GM21723 (cell line): ENCODE measurements around the gene BLOC1S2.
"Not testable (repeated sequence)": the region's sequence is repeated elsewhere in the genome, so short reads cannot be mapped to it uniquely, and the experiment has no call there.

Experiments used
- ATAC-seq: cut with Tn5 transposase; IDR thresholded peaks from one replicate; pipeline ENCODE4 v1.9.1; 2021; ENCODE audit warnings: mild to moderate bottlenecking, moderate library complexity; ENCODE audit not compliant: unreplicated experiment

The BLOC1S2 gene

GRCh38 chr10:100286051-100287033 lies at the start of gene BLOC1S2:
Gene BLOC1S2, minus strand, starts transcription at chr10:100286680. Its CDS starts 21 bp downstream, at chr10:100286659.
- ATAC-seq: peak; percentile 90

DNA sequence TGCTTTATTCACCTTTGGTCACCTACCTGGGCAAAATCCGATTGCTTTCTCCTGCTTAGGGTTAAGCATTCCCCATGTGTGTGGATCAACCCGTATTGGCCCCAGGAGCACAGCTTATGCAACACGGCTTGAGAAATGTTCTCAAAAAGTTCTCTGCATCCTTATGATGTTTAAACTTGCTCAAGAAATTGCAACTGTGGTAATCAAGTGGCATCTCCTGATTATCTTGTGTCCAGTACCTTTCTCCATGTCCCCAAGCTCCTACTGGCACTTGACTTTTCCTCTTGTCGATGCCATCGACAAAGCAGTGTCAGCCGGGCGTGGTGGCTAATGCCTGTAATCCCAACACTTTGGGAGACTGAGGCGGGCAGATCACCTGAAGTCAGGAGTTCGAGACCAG lies 48.3 kb upstream of the BLOC1S2 start:
- ATAC-seq: no peak

GRCh38 chr10:100333661-100334440 lies 47.4 kb upstream of the BLOC1S2 start:
- no peak for ATAC-seq

DNA sequence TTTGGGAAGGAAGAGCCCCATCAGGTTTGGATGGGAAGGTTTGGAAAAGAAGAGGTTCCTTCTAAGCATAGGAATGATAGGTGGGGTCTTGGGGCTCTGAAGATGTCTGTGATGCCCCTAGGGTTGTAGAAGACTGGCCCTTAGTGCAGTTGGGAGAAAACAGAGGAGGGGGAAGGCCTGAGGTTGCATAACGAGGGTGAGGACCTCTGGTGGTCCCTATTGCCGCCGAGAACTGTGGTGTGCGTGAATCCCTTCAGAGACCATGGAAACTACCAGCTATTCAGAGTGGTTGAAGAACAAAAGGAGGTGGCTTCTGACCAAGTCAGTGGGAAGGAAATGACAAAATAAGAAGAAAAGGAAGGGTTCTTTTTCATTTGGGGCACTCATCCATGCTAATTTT lies 46.6 kb upstream of the BLOC1S2 start:
- no peak for ATAC-seq

DNA sequence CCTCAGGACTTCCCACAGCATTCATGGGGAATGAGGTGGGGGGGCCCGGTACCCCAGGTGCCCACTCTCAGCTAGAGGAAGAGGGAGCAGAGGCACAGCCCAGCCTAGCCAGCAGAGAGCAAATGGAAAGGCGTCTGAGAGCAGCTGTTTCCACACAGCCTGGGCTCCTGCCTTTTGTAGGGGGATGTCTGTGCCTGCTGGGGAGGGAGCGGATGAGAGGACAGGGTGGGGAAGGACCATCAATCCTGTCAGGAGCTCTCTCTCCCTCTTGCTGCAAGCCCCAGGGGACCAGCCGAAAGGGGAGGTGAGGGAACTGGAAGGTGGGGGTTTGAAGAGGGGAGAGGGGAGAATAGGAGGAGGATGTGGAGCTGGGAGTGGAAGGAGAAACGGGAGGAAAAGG lies 43.6 kb upstream of the BLOC1S2 start, which contains the start of gene PKD2L1:
Gene PKD2L1 (minus strand): TSS at position 150 of the 400 bp plus-strand sequence. CDS start 125 bp downstream, at position 25.
- no peak for ATAC-seq

- no peak for ATAC-seq
Observed at GRCh38 chr10:100328198-100328597, 41.7 kb upstream of the BLOC1S2 start.

- no peak for ATAC-seq
Observed at GRCh38 chr10:100327718-100328009, 41.2 kb upstream of the BLOC1S2 start.

- peak; percentile 99 for ATAC-seq
Observed at GRCh38 chr10:100327007-100327717, 40.7 kb upstream of the BLOC1S2 start.

GRCh38 chr10:100325158-100325557 lies 38.7 kb upstream of the BLOC1S2 start:
- ATAC-seq: no peak

- no peak for ATAC-seq
Observed at GRCh38 chr10:100319707-100320402, 33.4 kb upstream of the BLOC1S2 start.

DNA sequence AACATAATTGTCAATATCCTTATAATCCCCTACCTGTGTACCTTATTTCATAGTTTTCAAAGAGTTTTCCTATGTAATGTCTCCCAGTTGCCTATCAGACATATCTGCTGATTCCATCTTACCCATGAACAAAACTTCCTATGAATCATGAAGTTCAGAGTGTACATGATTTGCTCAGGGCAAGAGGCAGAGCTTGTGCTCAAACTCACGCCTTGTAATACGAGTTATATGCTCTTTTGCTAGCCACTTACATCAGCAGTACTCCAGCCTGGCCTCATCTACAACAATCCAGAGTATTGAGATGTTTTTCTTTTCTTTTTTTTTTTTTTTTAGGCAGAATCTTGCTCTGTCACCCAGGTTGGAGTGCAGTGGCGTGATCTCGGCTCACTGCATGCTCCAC lies 31.7 kb upstream of the BLOC1S2 start:
- no peak for ATAC-seq

DNA sequence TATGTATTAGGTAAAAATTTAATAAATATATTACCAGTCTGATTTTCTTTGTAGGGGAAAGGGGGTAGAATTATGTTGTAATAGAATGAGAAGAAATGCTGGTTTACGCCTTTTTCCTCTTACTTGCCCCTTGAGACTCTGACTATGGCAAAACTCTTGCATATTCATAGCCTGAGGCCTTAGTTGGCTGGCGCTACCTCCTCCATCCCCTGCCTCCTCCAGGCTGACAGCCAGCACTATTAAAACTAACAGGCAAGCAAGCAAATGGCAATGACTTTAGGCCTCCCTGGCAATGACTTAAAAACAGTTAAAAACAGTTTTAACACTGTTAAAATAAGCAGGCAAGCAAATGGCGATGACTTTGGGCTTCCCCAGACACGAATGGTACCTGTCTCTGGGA lies 29.1 kb upstream of the BLOC1S2 start:
- ATAC-seq: no peak

DNA sequence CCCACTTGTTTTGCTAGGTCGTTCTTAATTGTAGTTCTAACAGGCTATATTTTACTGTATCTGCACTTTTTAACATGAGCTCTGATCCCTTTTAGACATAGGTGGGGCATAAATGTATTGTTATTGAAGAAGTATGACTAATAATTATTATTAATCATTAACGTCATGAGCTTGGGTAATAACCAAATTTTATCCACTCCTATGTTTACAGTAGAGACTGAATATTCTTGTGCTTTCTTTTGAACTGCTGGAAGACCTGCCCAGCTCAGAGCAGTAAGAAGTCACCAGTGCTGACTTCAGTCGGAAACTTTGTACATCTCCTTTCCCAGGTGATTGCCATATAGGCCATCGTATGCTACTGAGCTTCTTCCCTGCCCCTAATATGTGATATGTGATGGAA lies 24.8 kb upstream of the BLOC1S2 start:
- ATAC-seq: no peak

GRCh38 chr10:100307684-100308083 lies 21.2 kb upstream of the BLOC1S2 start:
- ATAC-seq: no peak

- no peak for ATAC-seq
Observed at GRCh38 chr10:100306861-100307260, 20.4 kb upstream of the BLOC1S2 start.

DNA sequence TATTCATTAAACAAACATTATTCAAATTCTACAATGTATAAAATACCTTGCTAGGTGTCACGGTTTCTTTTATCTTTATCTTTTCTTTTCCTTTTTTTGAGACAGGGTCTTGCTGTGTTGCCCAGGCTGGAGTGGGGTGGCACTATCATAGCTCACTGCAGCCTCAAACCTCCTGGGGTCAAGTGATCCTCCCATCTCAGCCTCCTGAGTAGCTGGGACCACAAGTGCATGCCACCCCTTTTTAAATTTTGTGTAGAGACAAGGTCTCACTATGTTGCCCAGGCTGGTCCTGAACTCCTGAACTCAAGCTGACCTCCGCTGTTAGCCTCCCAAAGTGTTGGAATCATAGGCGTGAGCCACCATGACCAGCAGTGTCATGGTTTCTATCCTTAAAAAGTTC lies 17.9 kb upstream of the BLOC1S2 start:
- no peak for ATAC-seq

DNA sequence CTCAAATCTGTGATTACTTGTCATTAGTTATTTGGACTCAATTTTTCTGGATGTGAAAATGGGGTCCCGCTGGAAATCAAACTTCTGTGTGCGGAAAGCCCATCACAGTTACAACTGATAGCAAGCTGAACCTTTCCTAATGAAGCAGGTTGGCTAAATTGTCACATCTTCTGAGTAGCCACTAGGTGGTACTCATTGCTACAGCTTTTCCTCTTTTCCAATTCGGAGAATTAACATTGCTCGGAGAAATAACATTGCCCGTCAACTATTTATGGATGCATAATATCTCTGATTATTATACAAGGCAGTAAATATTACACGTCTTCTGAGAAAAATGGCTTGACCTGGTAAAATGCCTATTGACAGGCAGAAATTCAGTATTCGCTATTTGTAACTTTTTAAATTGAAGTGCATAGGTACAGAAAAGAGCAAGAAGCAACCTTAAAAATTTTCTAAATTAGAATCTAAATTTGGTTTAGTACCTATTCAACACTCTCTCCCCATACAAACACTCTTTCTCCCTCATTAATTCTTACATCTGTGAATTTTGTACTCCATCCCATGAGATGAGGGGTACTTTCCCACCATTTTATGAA lies 17.3 kb upstream of the BLOC1S2 start:
- ATAC-seq: no peak

DNA sequence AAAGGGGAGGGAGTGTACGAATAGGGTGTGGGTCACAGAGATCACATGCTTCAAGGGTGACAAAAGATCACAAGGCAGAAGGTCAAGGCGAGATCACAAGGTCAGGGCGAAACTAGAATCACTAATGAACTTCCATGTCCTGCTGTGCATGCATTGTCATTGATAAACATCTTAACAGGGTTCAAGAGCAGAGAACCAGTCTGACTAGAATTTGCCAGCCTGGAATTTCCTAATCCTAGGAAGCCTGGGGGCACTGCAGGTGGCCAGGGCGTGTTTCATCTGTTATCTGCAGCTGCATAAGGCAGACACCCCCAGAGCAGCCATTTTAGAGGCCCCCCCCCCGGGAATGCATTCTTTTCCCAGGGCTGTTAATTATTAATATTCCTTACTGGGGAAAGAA lies 14.6 kb upstream of the BLOC1S2 start:
- ATAC-seq: not testable (repeated sequence)

DNA sequence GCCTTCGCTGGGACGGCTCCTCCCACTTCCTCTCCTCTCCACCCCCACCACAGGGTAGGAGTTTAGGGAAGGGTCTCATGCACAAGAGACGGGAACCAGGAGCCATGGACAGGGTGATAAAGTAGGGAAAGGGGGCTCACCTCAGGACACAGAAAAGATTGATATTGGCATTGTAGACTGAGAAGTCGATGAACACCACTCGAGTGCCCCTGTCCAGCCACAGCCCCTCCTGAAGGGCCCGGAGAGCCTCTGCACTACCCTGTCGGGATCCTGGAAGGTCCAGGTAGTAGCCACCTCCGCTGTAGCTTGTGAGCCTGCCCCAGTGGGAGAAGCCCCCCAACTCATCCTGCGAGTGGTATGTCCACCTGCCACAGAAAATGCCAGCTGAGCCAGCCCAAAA lies 10.8 kb upstream of the BLOC1S2 start:
- no peak for ATAC-seq

GRCh38 chr10:100293066-100293465 lies 6.6 kb upstream of the BLOC1S2 start:
- ATAC-seq: no peak
